ENCODE results near the gene NIFK.
"Not testable (repeated sequence)": the region's sequence is repeated elsewhere in the genome, so short reads cannot be mapped to it uniquely, and the experiment has no call there.

Gene NIFK

DNA sequence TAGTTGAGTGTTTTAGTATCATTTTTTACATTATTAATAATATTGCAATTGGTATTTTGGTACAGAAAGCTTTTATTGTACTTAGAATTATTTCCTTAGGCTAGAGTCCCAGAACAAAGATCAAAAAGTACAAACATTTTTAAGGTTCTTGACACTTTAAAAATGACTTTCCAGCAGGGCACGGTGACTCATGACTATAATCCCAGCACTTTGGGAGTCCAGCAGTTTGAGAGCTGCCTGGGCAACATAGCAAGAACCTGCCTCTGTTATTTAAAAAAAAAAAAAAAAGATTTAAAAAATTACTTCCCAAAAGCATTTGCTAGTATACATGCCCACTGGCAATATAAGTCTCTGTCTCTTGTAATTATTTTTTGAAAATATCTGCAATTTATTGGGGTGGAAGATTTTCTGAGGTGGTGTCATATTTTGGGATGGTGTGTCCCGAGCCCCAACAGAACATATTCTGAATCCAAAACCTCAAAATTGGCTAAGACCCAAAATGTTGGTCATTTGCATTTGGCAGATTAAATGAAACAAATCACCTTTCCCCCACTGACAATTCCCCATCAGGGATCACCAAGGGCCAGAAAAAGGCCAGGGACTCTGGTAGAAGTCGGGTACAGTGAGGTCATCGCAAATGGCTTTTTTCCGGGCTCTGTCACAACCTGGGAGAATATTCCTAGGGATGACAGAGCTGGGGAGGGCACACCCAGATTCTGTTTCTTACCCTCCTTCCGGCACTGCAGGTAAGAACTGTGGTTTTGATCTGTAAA, 42.1 kb downstream of the NIFK start:
- DNase-seq (ENCODE audit: low read depth), result no peak

DNA sequence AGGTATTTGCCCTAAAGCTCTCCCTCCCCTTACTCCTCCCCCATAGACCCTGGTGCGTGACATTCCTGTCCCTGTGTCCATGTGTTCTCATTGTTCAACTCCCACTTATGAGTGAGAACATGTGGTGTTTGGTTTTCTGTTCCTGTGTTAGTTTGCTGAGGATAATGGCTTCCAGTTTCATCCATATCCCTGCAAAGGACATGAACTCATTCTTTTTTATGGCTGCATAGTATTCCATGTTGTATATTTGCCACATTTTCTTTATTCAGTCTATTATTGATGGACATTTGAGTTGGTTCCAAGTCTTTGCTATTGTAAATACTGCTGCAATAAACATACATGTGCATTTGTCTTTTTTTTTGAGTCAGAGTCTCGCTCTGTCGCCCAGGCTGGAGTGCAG, 46.1 kb downstream of the NIFK start:
- not testable (repeated sequence) for DNase-seq (ENCODE audit: low read depth)

DNA sequence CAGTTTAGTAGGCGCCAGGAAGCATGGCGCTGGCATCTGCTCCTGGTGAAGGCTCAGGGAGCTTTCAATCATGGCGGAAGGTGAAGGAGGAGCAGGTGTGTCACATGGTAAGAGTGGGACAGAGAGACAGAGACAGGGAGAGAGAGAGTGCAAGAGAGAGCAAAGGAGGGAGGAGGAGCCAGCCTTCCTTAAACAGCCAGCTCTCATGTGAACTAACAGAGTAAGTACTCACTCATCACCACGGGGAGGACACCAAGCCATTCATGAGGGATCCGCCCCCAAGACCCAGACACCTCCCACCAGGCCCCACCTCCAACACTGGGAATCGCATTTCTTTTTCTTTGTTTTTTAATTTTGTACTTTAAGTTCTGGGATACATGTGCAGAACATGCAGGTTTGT, 46.6 kb downstream of the NIFK start:
- DNase-seq (ENCODE audit: low read depth), result no peak

DNA sequence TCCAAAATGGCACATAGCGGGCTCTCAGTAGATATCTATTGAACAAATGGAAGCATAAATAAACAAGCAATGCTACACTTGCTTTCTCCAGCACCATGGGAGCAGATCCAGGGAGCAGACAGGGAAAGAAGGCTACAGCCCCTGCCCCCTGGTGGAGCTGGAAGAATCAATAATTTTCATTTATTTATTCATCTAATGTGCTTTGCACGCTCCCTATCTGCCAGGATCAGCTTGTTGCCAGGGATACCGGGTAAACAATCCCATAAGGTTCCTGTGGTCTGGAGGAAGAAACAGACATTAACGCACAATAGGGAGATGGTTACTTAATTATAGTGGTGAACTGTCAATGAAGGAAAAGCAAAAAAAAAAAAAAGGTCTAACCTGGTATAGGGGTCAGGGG, 47.3 kb downstream of the NIFK start:
- no peak for DNase-seq (ENCODE audit: low read depth)

DNA sequence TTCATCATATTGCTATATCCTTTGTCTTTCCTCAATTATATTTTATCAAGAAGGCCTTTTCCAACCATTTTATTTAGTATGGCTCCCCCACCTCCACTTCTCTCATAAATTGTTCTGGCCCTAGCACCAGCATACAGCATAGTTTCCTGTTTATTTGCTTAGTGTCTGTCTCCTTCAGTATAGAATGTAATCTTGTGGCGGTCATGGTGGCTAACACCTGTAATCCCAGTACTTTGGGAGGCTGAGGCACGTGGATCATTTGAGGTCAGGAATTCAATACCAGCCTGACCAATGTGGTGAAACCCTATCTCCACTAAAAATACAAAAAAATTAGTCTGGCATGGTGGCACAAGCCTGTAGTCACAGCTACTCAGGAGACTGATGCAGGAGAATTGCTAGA, 47.9 kb downstream of the NIFK start:
- no peak for DNase-seq (ENCODE audit: low read depth)

DNA sequence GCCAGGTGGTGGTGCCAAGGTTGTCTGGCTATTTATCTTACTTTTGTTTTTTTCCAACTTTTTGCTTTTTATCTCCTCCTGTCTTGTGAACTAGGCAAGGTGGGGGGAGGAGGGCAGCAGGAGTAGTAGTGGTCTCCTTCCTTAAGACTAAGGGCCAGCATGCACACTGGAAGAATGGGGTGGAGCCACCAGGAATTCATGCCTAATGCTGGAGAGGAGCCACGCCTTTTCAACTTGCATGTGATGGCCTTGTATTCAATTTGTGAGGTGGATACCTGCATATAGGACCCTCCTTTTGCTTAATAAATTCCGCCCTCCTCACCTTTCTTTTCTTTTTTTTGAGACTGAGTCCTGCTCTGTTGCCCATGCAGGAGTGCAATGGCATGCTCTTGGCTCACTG, 49.8 kb downstream of the NIFK start:
- DNase-seq (ENCODE audit: low read depth), result no peak

DNA sequence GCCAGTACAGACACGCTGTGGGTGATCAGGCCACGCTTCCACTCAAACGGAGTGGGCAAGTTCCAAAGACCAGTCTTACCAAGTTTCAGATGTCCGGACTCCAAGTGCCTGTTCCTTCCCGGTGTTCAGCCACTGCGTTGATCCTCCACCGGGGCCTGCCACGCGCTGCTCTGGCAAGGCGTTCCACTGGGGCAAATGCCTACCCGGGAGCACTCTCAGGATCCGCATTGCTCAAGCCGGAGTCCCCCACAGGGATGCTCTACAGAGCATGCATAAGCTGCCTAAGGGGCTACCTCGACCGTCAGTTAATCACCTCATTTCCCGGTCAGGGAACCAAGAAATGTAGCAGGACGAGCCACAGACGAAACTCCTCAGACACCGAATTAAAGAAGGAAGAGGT, 50.5 kb downstream of the NIFK start:
- no peak for DNase-seq (ENCODE audit: low read depth)

DNA sequence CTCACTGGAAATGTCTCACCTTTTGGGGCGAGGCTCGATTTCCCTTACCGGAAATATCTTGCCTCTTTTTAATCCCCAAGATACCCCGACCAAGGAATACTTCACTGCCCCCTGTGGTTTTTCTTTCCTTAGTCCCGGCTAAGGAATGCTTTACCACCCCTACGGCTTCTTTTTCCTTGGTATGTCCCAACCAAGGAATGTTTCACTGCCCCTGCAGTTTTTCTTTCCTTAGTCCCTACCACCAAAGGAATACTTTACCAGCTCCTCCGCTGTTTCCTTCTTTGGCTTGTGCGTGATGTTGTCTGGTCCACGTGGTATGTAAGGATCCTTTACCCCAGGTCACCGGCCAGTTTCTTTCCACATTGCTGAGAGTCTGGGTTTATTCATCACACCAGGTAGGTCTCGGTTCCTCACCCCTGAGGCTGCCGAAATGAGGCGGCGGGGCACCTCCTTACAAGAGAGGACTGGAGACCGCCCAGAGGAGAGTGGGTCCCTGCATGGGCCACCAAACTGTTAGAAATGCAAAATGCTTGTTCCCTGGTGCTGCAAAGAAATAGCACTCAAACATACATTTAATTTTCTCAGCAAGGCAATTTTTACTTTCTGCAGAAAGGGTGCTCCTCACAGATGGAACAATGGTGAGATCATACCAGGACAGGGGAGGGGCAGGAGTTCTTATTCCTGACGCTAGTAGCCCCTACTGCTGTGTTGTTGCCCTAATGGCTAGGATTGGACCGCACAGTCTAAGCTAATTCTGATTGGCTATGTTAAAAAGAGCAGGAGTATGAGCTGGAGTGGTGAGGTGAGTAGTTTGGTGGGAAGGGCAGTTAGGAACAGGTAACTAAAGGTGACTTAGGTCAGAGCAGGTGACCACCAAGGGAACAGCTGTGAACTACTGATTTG, 54.0 kb downstream of the NIFK start:
- no peak for DNase-seq (ENCODE audit: low read depth)

DNA sequence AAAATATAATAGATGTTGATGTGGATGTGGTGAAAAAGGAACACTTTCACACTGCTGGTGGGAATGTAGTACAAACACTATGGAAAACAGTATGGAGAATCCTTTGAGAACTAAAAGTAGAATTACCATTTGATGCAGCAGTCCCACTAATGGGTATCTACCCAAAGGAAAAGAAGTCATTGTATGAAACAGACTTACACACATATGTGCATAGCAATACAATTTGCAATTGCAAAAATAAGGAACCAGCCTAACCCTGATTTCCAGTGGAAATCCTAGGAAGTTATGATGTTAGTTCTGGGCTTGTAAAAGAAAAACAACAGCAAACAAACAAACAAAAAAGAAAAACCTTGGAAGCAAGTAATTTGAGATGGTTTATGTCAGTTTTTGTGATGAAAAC, 58.8 kb downstream of the NIFK start:
- no peak for DNase-seq (ENCODE audit: low read depth)
